ENCODE measurements around the gene IQCN. TPM values are rescaled to one million over a fixed set of nuclear protein-coding genes. Genes with fewer than 3 reads are reported as not detected.

Gene IQCN
- total RNA-seq, 2 donors from 2014 or later: 8.7 to 29.2 TPM

DNA sequence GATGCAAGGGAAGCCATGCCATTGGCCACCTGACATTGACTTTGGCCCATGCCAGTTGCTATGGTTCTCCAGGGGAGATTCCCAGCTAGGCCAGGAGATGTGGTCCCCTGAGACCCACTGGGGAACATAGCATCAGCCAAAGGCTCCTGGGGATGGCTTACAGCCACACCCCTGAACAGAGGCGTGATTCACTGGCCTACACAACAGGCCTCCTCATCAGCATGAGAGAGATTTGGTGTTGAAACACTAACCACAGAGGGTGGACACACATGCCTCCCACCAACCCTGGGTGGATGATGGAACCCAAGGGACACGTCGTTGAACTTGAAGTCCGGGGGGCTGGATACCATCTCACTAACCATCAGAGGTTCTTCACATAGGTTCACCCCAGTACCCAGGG, 14.4 kb downstream of the IQCN start:
- ATAC-seq (ENCODE audit: insufficient number of reproducible peaks, low FRiP score, low read depth) (no peak), DNase-seq (ENCODE audit: low spot score) (no peak)
- TF ChIP-seq CTCF (IDR thresholded peaks at IDR 0.05): no peak
- Histone ChIP-seq H3K9me3 (no peaks in the 10 kb centered on the region), H3K4me3 (no peak overlapping the region), H3K27ac (no peak overlapping the region), H3K27me3 (replicated peaks; ENCODE audit: insufficient read depth) (no peaks in the 10 kb centered on the region), H3K36me3 (peaks cover 28% of the 10 kb centered on the region), H3K4me1 (ENCODE audit: control insufficient read depth in 1 of 2, low read depth in 2 of 2) (no peaks in the 10 kb centered on the region)

GRCh38 chr19:18257503-18258470, 16.5 kb downstream of the IQCN start:
- no peaks in the 10 kb centered on the region for H3K9me3 ChIP-seq
- no peak for ATAC-seq (ENCODE audit: insufficient number of reproducible peaks, low FRiP score, low read depth)
- H3K36me3 ChIP-seq: peaks cover 9% of the 10 kb centered on the region
- H3K27me3 ChIP-seq (replicated peaks; ENCODE audit: insufficient read depth): no peaks in the 10 kb centered on the region
- DNase-seq (ENCODE audit: low spot score): no peak
- H3K4me3 ChIP-seq: no peak overlapping the region
- TF ChIP-seq CTCF (IDR thresholded peaks at IDR 0.05): no peak
- no peaks in the 10 kb centered on the region for H3K4me1 ChIP-seq (ENCODE audit: control insufficient read depth in 1 of 2, low read depth in 2 of 2)
- H3K27ac ChIP-seq: no peak overlapping the region

DNA sequence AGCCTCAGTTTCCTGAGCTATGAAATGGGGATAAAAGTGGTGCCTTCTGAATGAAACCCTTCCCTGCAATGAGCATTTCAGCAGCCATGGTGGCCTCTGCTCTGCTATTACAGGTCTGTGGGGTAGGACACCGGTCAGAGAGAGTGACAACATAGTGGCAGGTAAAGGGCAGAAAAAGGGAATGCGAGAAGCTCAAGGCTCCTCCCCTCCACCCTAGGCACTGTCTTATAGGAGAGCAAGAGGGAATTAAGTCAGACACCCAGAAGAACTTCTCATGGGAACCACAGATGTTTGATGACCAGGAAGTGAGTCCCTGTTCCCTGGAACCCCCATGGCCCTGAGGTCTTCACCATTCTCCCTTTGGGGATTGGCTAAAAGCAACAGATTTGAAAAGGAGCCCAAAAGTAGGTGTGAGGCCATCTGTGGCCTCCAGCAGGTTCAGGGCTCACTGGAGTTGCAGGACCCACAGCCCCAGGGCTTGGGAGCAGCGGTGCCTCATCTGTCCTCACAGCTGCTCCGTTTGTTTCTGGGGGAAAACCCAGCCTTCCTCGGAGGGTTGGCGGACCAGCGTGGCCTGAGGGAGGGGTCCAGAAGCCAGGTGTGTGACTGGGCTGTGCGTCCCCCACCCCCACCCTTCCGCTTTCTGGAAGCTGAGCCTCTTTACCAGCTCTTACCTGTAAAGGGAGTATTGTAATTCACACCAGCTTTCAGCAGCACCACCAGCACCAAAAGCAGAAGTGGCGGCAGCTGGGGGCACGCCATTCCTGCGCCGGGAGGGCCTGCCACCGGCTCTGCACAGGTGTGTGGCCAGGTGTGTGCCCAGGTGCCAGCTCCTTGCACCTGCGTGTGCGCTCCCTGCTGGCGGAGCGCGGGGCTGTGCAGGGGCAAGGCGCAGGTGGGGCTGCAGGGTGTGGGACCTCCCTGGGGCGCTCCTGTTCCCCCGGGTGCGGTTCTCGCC, 19.4 kb downstream of the IQCN start:
- no peak for TF ChIP-seq CTCF (IDR thresholded peaks at IDR 0.05)
- no peak for DNase-seq (ENCODE audit: low spot score)
- peaks cover 6% of the 10 kb centered on the region for H3K36me3 ChIP-seq
- no peak overlapping the region for H3K27ac ChIP-seq
- no peaks in the 10 kb centered on the region for H3K27me3 ChIP-seq (replicated peaks; ENCODE audit: insufficient read depth)
- no peak for ATAC-seq (ENCODE audit: insufficient number of reproducible peaks, low FRiP score, low read depth)
- H3K4me1 ChIP-seq (ENCODE audit: control insufficient read depth in 1 of 2, low read depth in 2 of 2): no peaks in the 10 kb centered on the region
- H3K9me3 ChIP-seq: no peaks in the 10 kb centered on the region
- H3K4me3 ChIP-seq: no peak overlapping the region

DNA sequence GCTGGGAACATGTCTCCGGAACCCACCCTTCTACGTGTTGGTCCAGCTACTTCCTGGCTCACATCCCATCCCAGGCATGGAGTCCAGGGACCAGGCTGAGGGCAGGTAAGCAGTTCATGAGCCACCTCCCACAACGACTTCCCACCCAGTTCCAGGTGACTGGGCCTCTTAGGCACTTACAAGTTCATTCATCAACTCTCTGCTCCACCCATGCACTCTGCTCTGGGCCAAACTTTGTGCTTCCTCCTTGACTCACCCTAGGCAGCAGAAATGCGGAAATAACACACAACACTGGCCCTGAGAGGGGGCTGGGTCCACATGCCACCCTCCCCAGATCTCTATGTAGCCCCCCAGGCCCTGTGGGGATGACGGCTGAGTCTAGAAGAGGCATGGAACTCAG, 20.5 kb downstream of the IQCN start:
- DNase-seq (ENCODE audit: low spot score) (no peak), ATAC-seq (ENCODE audit: insufficient number of reproducible peaks, low FRiP score, low read depth) (no peak)
- Histone ChIP-seq H3K9me3 (no peaks in the 10 kb centered on the region), H3K27me3 (replicated peaks; ENCODE audit: insufficient read depth) (no peaks in the 10 kb centered on the region), H3K4me3 (no peak overlapping the region), H3K36me3 (peaks cover 6% of the 10 kb centered on the region), H3K4me1 (ENCODE audit: control insufficient read depth in 1 of 2, low read depth in 2 of 2) (no peaks in the 10 kb centered on the region), H3K27ac (no peak overlapping the region)
- TF ChIP-seq CTCF (IDR thresholded peaks at IDR 0.05): no peak

GRCh38 chr19:18253130-18253529, 21.1 kb downstream of the IQCN start:
- peaks cover 6% of the 10 kb centered on the region for H3K36me3 ChIP-seq
- H3K27ac ChIP-seq: no peak overlapping the region
- H3K4me1 ChIP-seq (ENCODE audit: control insufficient read depth in 1 of 2, low read depth in 2 of 2): no peaks in the 10 kb centered on the region
- H3K27me3 ChIP-seq (replicated peaks; ENCODE audit: insufficient read depth): no peaks in the 10 kb centered on the region
- H3K9me3 ChIP-seq: no peaks in the 10 kb centered on the region
- TF ChIP-seq CTCF (IDR thresholded peaks at IDR 0.05): no peak
- no peak overlapping the region for H3K4me3 ChIP-seq
- DNase-seq (ENCODE audit: low spot score) (no peak), ATAC-seq (ENCODE audit: insufficient number of reproducible peaks, low FRiP score, low read depth) (no peak)

Data from thoracic aorta (tissue), 2 donors.